Effector memory CD4-positive, alpha-beta T cell (primary cell): Measurements from ENCODE around the gene EGFLAM.

ENCODE experiments used
- DNase-seq, 3 donors: peaks; one replicate each; pipeline ENCODE4 v3.0.0-alpha.2; 2020
- H3K27ac ChIP-seq: 2 replicates; pipeline ENCODE4 v1.7.0; 2013; ENCODE audit warnings: mild to moderate bottlenecking, low read length, moderate library complexity; ENCODE audit not compliant: insufficient read depth, poor library complexity, severe bottlenecking
- H3K27me3 ChIP-seq: replicated peaks from 2 replicates; pipeline ENCODE4 v1.7.0; 2013; ENCODE audit warnings: mild to moderate bottlenecking, low read length; ENCODE audit not compliant: insufficient read depth, control insufficient read depth, poor library complexity, severe bottlenecking
- H3K36me3 ChIP-seq: 2 replicates; pipeline ENCODE4 v1.7.0; 2013; ENCODE audit warnings: mild to moderate bottlenecking, low read length, moderate library complexity; ENCODE audit not compliant: control insufficient read depth, insufficient read depth
- H3K4me1 ChIP-seq: 2 replicates; pipeline ENCODE4 v1.7.0; 2013; ENCODE audit warnings: low read length, mild to moderate bottlenecking; ENCODE audit not compliant: control insufficient read depth, insufficient read depth, poor library complexity, severe bottlenecking
- H3K4me3 ChIP-seq: 2 replicates; pipeline ENCODE4 v1.7.0; 2013; ENCODE audit warnings: low read length, low read depth, mild to moderate bottlenecking; ENCODE audit not compliant: insufficient read depth, poor library complexity, severe bottlenecking
- H3K9me3 ChIP-seq: 2 replicates; pipeline ENCODE4 v1.7.0; 2013; ENCODE audit warnings: mild to moderate bottlenecking, low read length, moderate library complexity; ENCODE audit not compliant: control insufficient read depth

EGFLAM gene

DNA sequence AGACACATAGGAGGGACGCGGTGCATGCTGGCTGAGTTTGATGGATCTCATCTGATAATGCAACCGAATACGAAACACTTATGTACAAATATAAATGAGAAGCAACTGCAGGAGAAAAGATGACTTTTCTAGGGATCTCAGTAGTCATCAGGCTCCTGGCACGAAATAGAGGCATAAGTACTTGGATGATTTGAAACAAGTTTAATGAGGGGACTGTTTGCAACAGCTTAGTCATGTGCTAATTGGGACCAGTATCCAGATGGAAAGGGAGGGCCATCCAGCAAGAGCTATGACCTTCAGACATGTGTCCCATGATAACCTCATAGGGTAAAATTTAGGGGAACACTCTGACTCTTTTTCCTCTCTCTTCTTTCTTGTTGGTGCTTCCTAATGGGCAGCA, 123.0 kb downstream of the EGFLAM start:
- Histone ChIP-seq H3K4me1 (no peaks in the 10 kb centered on the region), H3K36me3 (no peaks in the 10 kb centered on the region), H3K9me3 (no peaks in the 10 kb centered on the region), H3K4me3 (no peak overlapping the region), H3K27me3 (peaks cover 6% of the 10 kb centered on the region), H3K27ac (no peak overlapping the region)
- DNase-seq: no peak

DNA sequence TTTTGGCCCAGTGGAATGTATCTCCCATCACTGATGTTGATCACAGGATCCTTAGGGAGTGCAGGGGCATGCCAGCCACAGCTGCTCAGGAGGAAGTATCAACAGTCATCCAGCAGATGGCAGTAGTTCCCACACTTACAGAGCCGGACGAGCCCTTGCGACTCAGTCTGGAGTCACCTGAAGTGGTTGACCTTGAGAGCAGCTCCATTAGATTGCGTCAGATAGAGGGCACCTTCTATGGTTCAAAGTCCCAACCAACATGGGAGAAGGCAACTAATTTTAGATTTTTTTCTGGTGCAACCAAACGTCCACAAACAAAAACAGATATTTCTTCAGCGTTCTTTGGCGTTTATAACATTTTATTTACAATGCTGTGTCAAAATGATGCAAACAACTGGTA, 124.5 kb downstream of the EGFLAM start:
- Histone ChIP-seq H3K36me3 (no peaks in the 10 kb centered on the region), H3K4me3 (no peak overlapping the region), H3K4me1 (no peaks in the 10 kb centered on the region), H3K27ac (no peak overlapping the region), H3K9me3 (no peaks in the 10 kb centered on the region), H3K27me3 (peaks cover 6% of the 10 kb centered on the region)
- peak in 1 of 3 donors; percentile 3 for DNase-seq

DNA sequence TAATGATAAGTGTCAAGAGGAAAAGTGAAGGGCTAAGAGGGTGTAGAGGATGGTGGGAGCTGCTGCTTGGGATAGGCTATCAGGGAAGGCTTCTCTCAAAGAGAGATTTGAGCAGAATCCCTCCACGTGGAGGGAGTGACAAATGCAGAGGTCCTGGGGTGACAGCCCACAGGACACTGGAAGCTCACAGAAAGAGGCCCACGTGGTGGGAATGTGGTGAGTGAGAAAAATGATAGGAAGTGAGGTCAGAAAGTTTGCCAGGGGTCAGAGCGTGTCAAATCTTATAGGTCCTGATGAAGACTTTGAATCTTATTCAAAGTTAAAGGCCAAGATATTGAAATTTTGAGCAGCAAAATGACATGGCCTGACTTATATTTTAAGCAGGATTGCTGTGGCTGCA, 125.3 kb downstream of the EGFLAM start:
- no peak for DNase-seq
- H3K27ac ChIP-seq: no peak overlapping the region
- no peaks in the 10 kb centered on the region for H3K4me1 ChIP-seq
- H3K4me3 ChIP-seq: no peak overlapping the region
- no peaks in the 10 kb centered on the region for H3K36me3 ChIP-seq
- no peaks in the 10 kb centered on the region for H3K9me3 ChIP-seq
- H3K27me3 ChIP-seq: peaks cover 5% of the 10 kb centered on the region

DNA sequence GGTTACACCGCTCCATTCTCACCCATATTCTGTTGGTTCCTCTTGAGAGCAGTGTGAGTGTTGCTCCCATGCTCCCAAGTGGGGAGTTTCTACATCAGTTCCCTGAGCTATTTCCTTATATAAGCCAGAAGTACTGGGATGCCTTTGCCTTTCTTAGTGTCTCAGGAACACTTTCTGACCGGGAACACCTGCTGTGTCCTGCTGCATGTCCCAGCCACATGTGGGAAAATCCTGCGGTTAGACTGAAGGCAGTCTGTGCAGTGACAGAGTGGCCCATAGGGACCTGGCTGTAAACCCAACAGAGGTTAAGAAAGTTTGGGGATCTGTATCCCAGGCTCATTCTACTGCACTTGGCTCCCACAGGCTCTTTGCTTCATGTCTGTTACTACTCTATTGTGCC, 126.0 kb downstream of the EGFLAM start:
- Histone ChIP-seq H3K36me3 (no peaks in the 10 kb centered on the region), H3K4me1 (no peaks in the 10 kb centered on the region), H3K9me3 (no peaks in the 10 kb centered on the region), H3K27ac (no peak overlapping the region), H3K4me3 (no peak overlapping the region), H3K27me3 (no peaks in the 10 kb centered on the region)
- DNase-seq: no peak

DNA sequence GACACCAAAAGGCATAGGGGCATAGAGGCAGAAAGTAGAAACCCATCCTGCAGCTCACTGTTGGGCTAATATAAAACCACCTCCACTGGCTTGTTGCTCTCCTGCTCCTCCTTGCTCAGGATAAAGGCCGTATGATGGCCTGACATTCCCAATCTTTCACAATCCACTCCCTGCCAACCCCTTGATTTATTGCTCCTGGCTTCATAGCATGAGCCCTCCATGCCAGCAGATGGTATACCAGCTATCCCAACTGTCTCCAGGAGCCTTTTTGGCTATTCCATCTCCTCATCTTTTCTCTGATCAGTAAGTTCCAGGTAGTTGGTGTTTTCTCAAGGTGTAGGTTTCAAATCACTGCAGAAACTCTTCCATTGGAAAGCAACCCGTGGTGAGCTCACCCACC, 128.8 kb downstream of the EGFLAM start:
- H3K36me3 ChIP-seq: no peaks in the 10 kb centered on the region
- no peak overlapping the region for H3K27ac ChIP-seq
- H3K9me3 ChIP-seq: no peaks in the 10 kb centered on the region
- no peaks in the 10 kb centered on the region for H3K4me1 ChIP-seq
- DNase-seq: no peak
- H3K4me3 ChIP-seq: no peak overlapping the region
- H3K27me3 ChIP-seq: no peaks in the 10 kb centered on the region

DNA sequence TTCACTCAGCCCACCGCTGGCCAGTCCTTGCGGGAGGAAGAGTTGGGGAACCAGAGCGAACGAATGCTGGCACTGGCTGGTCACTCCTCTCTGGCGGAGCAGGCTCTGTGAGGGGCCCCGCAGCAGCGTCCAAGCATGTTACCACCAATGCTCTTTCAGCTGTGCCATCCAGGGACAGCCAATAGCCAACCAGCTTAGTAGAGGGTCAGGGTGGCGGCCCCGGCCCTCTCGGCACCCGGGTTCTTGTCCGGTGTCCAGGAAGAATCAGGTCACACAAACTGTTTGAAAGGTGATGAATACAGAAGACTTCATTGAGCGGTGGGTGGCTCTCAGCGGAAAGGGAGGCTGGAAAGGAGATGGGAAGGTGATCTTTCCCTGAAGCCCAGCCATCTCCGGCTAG, 135.3 kb downstream of the EGFLAM start:
- Histone ChIP-seq H3K27ac (no peak overlapping the region), H3K4me3 (no peak overlapping the region), H3K4me1 (no peaks in the 10 kb centered on the region), H3K9me3 (no peaks in the 10 kb centered on the region), H3K27me3 (no peaks in the 10 kb centered on the region), H3K36me3 (no peaks in the 10 kb centered on the region)
- DNase-seq: no peak

DNA sequence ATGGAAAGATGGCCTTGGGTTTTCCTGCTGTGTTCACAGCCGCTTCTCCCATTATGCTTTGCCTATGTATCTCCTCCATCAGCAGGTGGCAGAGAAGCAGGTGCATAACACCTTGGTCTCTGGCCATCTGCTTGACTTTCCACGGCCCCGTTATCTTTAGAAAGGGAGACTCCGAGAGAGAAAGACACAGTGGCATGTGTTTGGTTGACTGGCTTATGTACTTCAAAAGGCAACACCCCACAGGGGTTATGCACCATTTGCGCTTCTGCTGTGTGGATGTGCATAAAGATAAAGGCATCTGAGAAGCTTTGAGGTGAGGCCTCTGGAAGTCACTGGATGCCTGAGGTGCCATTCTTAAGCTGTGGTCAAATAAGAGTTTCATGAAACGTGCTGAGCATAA, 138.4 kb downstream of the EGFLAM start:
- H3K27ac ChIP-seq: no peak overlapping the region
- H3K4me1 ChIP-seq: no peaks in the 10 kb centered on the region
- H3K4me3 ChIP-seq: no peak overlapping the region
- DNase-seq: no peak
- H3K36me3 ChIP-seq: no peaks in the 10 kb centered on the region
- H3K27me3 ChIP-seq: no peaks in the 10 kb centered on the region
- H3K9me3 ChIP-seq: no peaks in the 10 kb centered on the region

DNA sequence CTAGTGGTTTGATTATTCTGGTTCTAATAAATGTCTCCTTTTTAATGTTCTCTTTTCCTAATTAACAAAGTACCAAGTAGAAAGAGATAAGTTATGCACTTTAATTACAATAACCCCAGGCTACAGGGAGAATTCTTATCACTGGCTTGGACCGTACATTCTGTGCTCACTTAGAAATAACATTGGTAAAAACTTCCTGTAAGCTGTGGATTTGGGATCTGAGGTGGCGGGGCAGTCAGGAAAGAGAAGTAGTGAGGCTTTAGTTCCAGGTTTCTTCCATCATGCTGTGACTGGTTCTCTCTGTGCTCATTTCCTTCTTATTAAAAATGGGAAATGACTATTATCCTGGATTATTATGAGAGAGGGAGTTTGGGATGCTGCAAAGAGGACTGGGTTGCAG, 142.0 kb downstream of the EGFLAM start:
- Histone ChIP-seq H3K4me1 (no peaks in the 10 kb centered on the region), H3K27me3 (no peaks in the 10 kb centered on the region), H3K4me3 (no peak overlapping the region), H3K36me3 (no peaks in the 10 kb centered on the region), H3K9me3 (no peaks in the 10 kb centered on the region), H3K27ac (no peak overlapping the region)
- DNase-seq: no peak

DNA sequence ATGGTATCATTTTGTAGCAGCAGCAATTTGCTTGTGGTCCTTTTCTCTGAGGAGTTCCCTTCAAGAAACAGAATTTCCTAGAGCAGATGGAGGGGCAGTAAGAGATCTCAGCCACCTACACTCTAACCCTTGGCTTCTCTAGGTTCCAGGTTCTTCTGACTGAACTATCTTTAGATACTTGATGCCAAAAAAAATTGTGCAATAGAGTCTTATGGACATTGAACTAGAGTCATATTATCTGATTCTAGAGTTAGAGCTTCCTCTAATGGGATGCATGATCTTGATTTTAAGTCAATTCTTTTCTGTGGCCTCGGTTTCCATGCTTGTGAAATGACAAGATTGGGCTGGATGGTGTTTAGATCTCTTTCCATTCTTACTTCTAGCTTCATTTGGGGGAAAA, 142.8 kb downstream of the EGFLAM start:
- no peak overlapping the region for H3K27ac ChIP-seq
- H3K9me3 ChIP-seq: no peaks in the 10 kb centered on the region
- no peak overlapping the region for H3K4me3 ChIP-seq
- no peak for DNase-seq
- H3K36me3 ChIP-seq: no peaks in the 10 kb centered on the region
- H3K4me1 ChIP-seq: no peaks in the 10 kb centered on the region
- no peaks in the 10 kb centered on the region for H3K27me3 ChIP-seq

DNA sequence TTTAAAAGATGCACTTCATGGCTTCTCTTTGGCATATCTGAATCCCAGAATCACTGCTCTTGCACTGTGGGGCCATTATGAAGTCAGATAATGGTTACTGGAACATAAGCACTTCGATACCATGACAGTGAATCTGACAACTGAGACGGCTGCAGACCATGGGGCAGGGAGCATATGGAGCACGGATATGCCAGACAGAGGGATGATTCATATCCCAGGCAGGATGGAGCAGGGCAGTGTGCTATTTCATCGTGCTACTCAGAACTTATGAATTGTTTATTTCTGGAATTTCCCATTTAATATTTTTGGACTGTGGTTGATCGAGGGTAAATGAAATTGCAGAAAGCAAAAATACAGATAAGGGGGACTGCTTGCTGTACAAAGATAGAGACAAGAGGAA, 145.0 kb downstream of the EGFLAM start:
- Histone ChIP-seq H3K27me3 (no peaks in the 10 kb centered on the region), H3K27ac (no peak overlapping the region), H3K36me3 (no peaks in the 10 kb centered on the region), H3K4me1 (no peaks in the 10 kb centered on the region), H3K9me3 (no peaks in the 10 kb centered on the region), H3K4me3 (no peak overlapping the region)
- no peak for DNase-seq
